ENCODE measurements around the gene ARX. TPM values are rescaled to one million over a fixed set of nuclear protein-coding genes. Genes with fewer than 3 reads are reported as not detected.
A peak's percentile ranks its signal among the peaks of the same experiment; 100 is the strongest.

ARX gene
- total and polyA plus RNA-seq, 2 donors = 0.09 TPM; not detected in 1

DNA sequence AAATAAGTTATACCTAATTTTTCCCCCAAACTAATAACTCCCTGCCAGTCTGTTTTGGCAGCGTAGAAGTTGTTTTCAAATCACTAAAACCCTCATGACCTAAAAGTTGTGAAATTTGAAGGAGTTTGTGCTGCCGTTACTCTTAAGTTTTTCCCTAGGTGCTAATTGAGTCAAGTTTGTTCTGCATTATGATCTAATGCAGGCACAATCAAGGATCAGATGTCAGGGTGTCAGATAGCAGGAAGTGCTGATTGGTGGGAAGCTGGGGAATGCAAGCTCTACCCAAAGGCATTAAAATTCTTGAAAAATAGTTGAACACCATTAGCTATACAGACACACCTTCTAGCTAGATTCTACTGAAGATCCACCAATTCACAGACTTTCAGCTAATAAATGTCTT is 51.9 kb downstream of the ARX start:
- H3K36me3 ChIP-seq (ENCODE audit: control insufficient read depth in 2 of 2, insufficient read depth in 2 of 2, low read length in 1 of 2) = no peaks in the 10 kb centered on the region
- no peak for DNase-seq (ENCODE audit: low read depth in 6 of 9, low spot score in 9 of 9)
- H3K27ac ChIP-seq (ENCODE audit: low read depth in 1 of 2, low read length in 1 of 2) = no peak overlapping the region
- H3K27me3 ChIP-seq (ENCODE audit: control insufficient read depth in 2 of 2, insufficient read depth in 1 of 2, low read length in 1 of 2) = no peaks in the 10 kb centered on the region
- WGBS = 98% methylated on average over 2 of the region's 2 CpGs
- no peaks in the 10 kb centered on the region for H3K4me1 ChIP-seq (ENCODE audit: control insufficient read depth in 2 of 2, insufficient read depth in 2 of 2, low read length in 2 of 2)
- no peaks in the 10 kb centered on the region for H3K9me3 ChIP-seq (ENCODE audit: control insufficient read depth in 2 of 2, insufficient read depth in 1 of 2, low read length in 1 of 2)
- H3K4me3 ChIP-seq (ENCODE audit: low read length in 2 of 2) = no peak overlapping the region

DNA sequence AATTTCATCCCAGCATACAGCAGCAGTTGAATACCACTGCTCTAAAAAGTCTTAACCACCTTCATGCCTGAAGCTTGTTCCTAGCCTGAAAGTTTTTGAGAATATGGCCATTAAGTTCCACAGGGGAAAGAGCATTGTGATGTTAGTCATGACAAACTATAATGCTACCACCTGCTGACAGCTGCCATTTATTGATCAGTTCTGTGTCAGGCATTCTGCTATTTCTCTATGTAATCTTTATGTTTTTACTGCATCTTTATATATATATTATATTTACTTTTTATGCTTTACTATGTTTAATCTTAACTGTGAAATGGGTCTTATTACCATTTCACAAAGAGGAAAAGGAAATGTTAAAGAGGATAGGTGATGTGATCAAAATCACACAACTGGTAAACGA is 54.0 kb downstream of the ARX start:
- Histone ChIP-seq H3K27me3 (ENCODE audit: control insufficient read depth in 2 of 2, insufficient read depth in 1 of 2, low read length in 1 of 2) (no peaks in the 10 kb centered on the region), H3K4me3 (ENCODE audit: low read length in 2 of 2) (no peak overlapping the region), H3K4me1 (ENCODE audit: control insufficient read depth in 2 of 2, insufficient read depth in 2 of 2, low read length in 2 of 2) (no peaks in the 10 kb centered on the region), H3K36me3 (ENCODE audit: control insufficient read depth in 2 of 2, insufficient read depth in 2 of 2, low read length in 1 of 2) (no peaks in the 10 kb centered on the region), H3K9me3 (ENCODE audit: control insufficient read depth in 2 of 2, insufficient read depth in 1 of 2, low read length in 1 of 2) (no peaks in the 10 kb centered on the region), H3K27ac (ENCODE audit: low read depth in 1 of 2, low read length in 1 of 2) (no peak overlapping the region)
- 92% methylated on average over 1 of the region's 1 CpG for WGBS
- no peak for DNase-seq (ENCODE audit: low read depth in 6 of 9, low spot score in 9 of 9)

DNA sequence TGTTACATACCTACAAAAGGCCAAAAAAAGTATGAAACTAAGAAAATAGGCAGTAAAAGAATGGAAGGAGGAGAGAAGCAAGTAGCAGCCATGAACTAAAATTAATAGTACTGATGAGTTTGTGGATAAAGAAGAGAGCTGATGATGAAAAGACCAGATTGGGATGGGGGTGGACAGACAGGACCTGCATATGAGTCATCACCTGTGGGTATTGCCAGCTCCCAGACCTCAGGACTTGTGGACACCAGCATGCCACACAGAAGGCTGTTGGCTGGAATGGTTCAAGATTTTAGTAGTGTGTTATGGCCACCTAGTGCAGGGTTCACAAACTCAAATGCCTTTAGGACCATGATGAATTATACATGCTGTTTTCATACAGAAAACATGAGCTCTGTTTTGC is 58.9 kb downstream of the ARX start:
- H3K36me3 ChIP-seq (ENCODE audit: control insufficient read depth in 2 of 2, insufficient read depth in 2 of 2, low read length in 1 of 2) = no peaks in the 10 kb centered on the region
- no peaks in the 10 kb centered on the region for H3K9me3 ChIP-seq (ENCODE audit: control insufficient read depth in 2 of 2, insufficient read depth in 1 of 2, low read length in 1 of 2)
- DNase-seq (ENCODE audit: low read depth in 6 of 9, low spot score in 9 of 9) = no peak
- peaks cover 0 to 11% of the 10 kb centered on the region in 2 donors for H3K4me1 ChIP-seq (ENCODE audit: control insufficient read depth in 2 of 2, insufficient read depth in 2 of 2, low read length in 2 of 2)
- no peaks in the 10 kb centered on the region for H3K27me3 ChIP-seq (ENCODE audit: control insufficient read depth in 2 of 2, insufficient read depth in 1 of 2, low read length in 1 of 2)
- H3K4me3 ChIP-seq (ENCODE audit: low read length in 2 of 2) = no peak overlapping the region
- H3K27ac ChIP-seq (ENCODE audit: low read depth in 1 of 2, low read length in 1 of 2) = no peak overlapping the region

DNA sequence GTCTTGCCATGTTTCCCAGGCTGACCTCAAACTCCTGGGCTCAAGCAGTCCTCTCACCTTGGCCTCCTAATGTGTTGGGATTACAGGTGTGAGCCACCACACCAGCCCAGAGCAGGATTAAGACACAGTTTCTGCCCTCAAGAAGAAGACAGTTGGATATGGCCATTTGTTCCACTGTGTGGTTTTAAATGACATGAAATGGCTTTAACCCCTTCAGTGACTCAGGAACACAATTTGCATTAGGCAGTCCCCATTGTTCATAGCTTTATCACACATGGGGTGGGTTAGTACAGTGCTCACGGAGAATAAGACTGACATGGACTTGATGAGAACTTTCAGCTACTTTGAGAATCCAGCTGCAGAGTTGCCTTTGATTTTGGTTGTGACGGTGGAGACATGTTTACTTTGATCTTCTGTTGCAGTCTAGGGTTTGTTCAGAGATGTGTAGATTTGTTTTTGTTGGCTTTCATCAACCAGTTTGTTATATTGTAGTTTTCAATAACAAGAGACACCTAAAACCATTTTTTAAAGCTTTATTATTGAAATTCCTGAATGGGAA is 60.3 kb downstream of the ARX start:
- Histone ChIP-seq H3K9me3 (ENCODE audit: control insufficient read depth in 2 of 2, insufficient read depth in 1 of 2, low read length in 1 of 2) (no peaks in the 10 kb centered on the region), H3K27ac (ENCODE audit: low read depth in 1 of 2, low read length in 1 of 2) (peak overlapping the region in 1 of 2 donors; percentile 15), H3K4me1 (ENCODE audit: control insufficient read depth in 2 of 2, insufficient read depth in 2 of 2, low read length in 2 of 2) (peaks cover 0 to 11% of the 10 kb centered on the region in 2 donors), H3K27me3 (ENCODE audit: control insufficient read depth in 2 of 2, insufficient read depth in 1 of 2, low read length in 1 of 2) (no peaks in the 10 kb centered on the region), H3K4me3 (ENCODE audit: low read length in 2 of 2) (no peak overlapping the region), H3K36me3 (ENCODE audit: control insufficient read depth in 2 of 2, insufficient read depth in 2 of 2, low read length in 1 of 2) (no peaks in the 10 kb centered on the region)
- peak; percentile 12 to 77 (median 38) for DNase-seq (ENCODE audit: low read depth in 6 of 9, low spot score in 9 of 9)
- 9% methylated on average over 2 of the region's 2 CpGs for WGBS

GRCh38 chrX:24954732-24955131 is 61.0 kb downstream of the ARX start:
- WGBS = 92% methylated on average over 2 of the region's 2 CpGs
- Histone ChIP-seq H3K27me3 (ENCODE audit: control insufficient read depth in 2 of 2, insufficient read depth in 1 of 2, low read length in 1 of 2) (no peaks in the 10 kb centered on the region), H3K27ac (ENCODE audit: low read depth in 1 of 2, low read length in 1 of 2) (peak overlapping the region in 1 of 2 donors; percentile 15), H3K36me3 (ENCODE audit: control insufficient read depth in 2 of 2, insufficient read depth in 2 of 2, low read length in 1 of 2) (no peaks in the 10 kb centered on the region), H3K4me1 (ENCODE audit: control insufficient read depth in 2 of 2, insufficient read depth in 2 of 2, low read length in 2 of 2) (peaks cover 0 to 11% of the 10 kb centered on the region in 2 donors), H3K9me3 (ENCODE audit: control insufficient read depth in 2 of 2, insufficient read depth in 1 of 2, low read length in 1 of 2) (no peaks in the 10 kb centered on the region), H3K4me3 (ENCODE audit: low read length in 2 of 2) (no peak overlapping the region)
- DNase-seq (ENCODE audit: low read depth in 6 of 9, low spot score in 9 of 9) = peak in 2 of 9 donors; percentile 4 to 27
